WTC11 (cell line): ENCODE data around the gene PPP2R2C.

Experiments
- CTCF ChIP-seq: fragments of 200-600 bp; IDR thresholded peaks from 2 replicates; pipeline ENCODE4 v1.8.0; 2022; ENCODE audit warnings: antibody characterized with exemption
- MAX ChIP-seq: sonication (generic); formaldehyde crosslinking; IDR thresholded peaks from 2 replicates; pipeline ENCODE4 v1.8.0; 2022; ENCODE audit warnings: mild to moderate bottlenecking, missing genetic modification reagents
- ZNF512 ChIP-seq: sonication (generic); formaldehyde crosslinking; IDR thresholded peaks from 2 replicates; pipeline ENCODE4 v1.8.1; 2022; ENCODE audit warnings: missing genetic modification reagents, borderline replicate concordance

- TF ChIP-seq ZNF512 (CRISPR knock-in tag) (no peak), MAX (CRISPR knock-in tag) (no peak), CTCF (no peak)
These were observed 128.4 kb downstream of the PPP2R2C start for GRCh38 chr4:6343939-6344408.
